CD4-positive, alpha-beta T cell (primary cell): ENCODE results near the gene AIDA. TPM values are rescaled to one million over a fixed set of nuclear protein-coding genes. Genes with fewer than 3 reads are reported as not detected.

Experiments used
- ATAC-seq: fragments of 200-7000 bp; cut with Tn5 transposase; one replicate; pipeline ENCODE4 v1.10.0; 2022; ENCODE audit warnings: mild to moderate bottlenecking; ENCODE audit not compliant: poor library complexity
- CTCF ChIA-PET: fragments of 350-600 bp; sonication (Branson Sonifier 250); formaldehyde crosslinking; loops from one replicate; lab custom pipeline; 2021; ENCODE audit warnings: antibody characterized with exemption, inconsistent platforms; lab: Charles Lee
- POLR2A ChIA-PET: fragments of 350-600 bp; sonication (Branson Sonifier 250); formaldehyde crosslinking; loops from one replicate; lab custom pipeline; 2021; ENCODE audit warnings: antibody characterized with exemption, inconsistent platforms; lab: Charles Lee
- DNase-seq, 14 experiments: peaks; one replicate each; pipeline ENCODE4 v3.0.0-alpha.2; 2013 to 2020; ENCODE audit warnings: mixed read lengths in 2 of 14
- H3K27ac ChIP-seq, 2 donors: one replicate each; pipeline versions ENCODE4 v1.5.1 to v1.7.0; 2013; ENCODE audit warnings: low read length in 2 of 2, low read depth in 1 of 2, mild to moderate bottlenecking in 1 of 2
- H3K27me3 ChIP-seq, 2 experiments: 1 replicate in 1 of 2; 2 replicates in 1 of 2; pipeline versions ENCODE4 v1.6.1 to v1.7.0; 2013; ENCODE audit warnings: low read length in 2 of 2, control low read depth in 1 of 2, mild to moderate bottlenecking in 1 of 2, moderate library complexity in 1 of 2; ENCODE audit not compliant: insufficient read depth in 2 of 2, control insufficient read depth in 1 of 2
- H3K36me3 ChIP-seq: one replicate; pipeline ENCODE4 v1.6.1; 2013; ENCODE audit warnings: low read length, control low read depth; ENCODE audit not compliant: insufficient read depth
- H3K4me1 ChIP-seq: one replicate; pipeline ENCODE4 v1.6.1; 2013; ENCODE audit warnings: low read length, control low read depth; ENCODE audit not compliant: insufficient read depth
- H3K4me3 ChIP-seq: one replicate; pipeline ENCODE4 v1.5.1; 2013; ENCODE audit warnings: mild to moderate bottlenecking, low read length, moderate library complexity
- H3K9me3 ChIP-seq, 2 experiments: 1 replicate in 1 of 2; 2 replicates in 1 of 2; pipeline versions ENCODE4 v1.6.1 to v1.7.0; 2013; ENCODE audit warnings: low read length in 2 of 2, mild to moderate bottlenecking in 2 of 2, control low read depth in 1 of 2, moderate library complexity in 1 of 2; ENCODE audit not compliant: control insufficient read depth in 1 of 2, insufficient read depth in 1 of 2
- H3K27ac Mint-ChIP-seq: one replicate; pipeline ENCODE4 v1.8.0; 2020; ENCODE audit warnings: mixed read lengths
- H3K27me3 Mint-ChIP-seq: one replicate; pipeline ENCODE4 v1.8.0; 2021; ENCODE audit warnings: mixed read lengths
- H3K36me3 Mint-ChIP-seq: one replicate; pipeline ENCODE4 v1.8.0; 2021; ENCODE audit warnings: low read depth, mixed read lengths
- H3K4me1 Mint-ChIP-seq: one replicate; pipeline ENCODE4 v1.8.0; 2021; ENCODE audit warnings: low read depth, mixed read lengths
- H3K4me3 Mint-ChIP-seq: one replicate; pipeline ENCODE4 v1.8.0; 2020; ENCODE audit warnings: mild to moderate bottlenecking, mixed read lengths
- H3K9me3 Mint-ChIP-seq: one replicate; pipeline ENCODE4 v1.8.0; 2020; ENCODE audit warnings: mixed read lengths
- intact Hi-C, 2 experiments: fragments of 100-400 bp; cut with DNase I in 1 of 2; cut with micrococcal nuclease in 1 of 2; formaldehyde crosslinking; loops; one replicate each; pipeline versions ENCODE4 v1.15.1 to v1.9.0; 2023 to 2025; cut with DNase I, micrococcal nuclease
- total RNA-seq, 174 experiments: library from RNA in 2 of 174; stranded (reverse) in 2 of 174; gene quantifications; one replicate each; pipeline ENCODE4 v1.2.3 and lab custom pipeline; 2021 to 2026
- TF ChIP-seq, protein P1 (sequence below): fragments of 200-600 bp; IDR thresholded peaks from one replicate; pipeline ENCODE4 v1.8.0; 2022; ENCODE audit warnings: antibody characterized with exemption, mild to moderate bottlenecking

Gene AIDA
- total RNA-seq, 2 experiments from 2014 or later: 23.6 to 25.1 TPM

- TF ChIP-seq, protein P1, sequence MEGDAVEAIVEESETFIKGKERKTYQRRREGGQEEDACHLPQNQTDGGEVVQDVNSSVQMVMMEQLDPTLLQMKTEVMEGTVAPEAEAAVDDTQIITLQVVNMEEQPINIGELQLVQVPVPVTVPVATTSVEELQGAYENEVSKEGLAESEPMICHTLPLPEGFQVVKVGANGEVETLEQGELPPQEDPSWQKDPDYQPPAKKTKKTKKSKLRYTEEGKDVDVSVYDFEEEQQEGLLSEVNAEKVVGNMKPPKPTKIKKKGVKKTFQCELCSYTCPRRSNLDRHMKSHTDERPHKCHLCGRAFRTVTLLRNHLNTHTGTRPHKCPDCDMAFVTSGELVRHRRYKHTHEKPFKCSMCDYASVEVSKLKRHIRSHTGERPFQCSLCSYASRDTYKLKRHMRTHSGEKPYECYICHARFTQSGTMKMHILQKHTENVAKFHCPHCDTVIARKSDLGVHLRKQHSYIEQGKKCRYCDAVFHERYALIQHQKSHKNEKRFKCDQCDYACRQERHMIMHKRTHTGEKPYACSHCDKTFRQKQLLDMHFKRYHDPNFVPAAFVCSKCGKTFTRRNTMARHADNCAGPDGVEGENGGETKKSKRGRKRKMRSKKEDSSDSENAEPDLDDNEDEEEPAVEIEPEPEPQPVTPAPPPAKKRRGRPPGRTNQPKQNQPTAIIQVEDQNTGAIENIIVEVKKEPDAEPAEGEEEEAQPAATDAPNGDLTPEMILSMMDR: no peak
- DNase-seq (no peak), ATAC-seq (no peak)
- no peak overlapping the region for H3K4me3 Mint-ChIP-seq
- H3K27me3 Mint-ChIP-seq: no peaks in the 10 kb centered on the region
- no peaks in the 10 kb centered on the region for H3K9me3 Mint-ChIP-seq
- Histone ChIP-seq H3K27me3 (no peaks in the 10 kb centered on the region), H3K27ac (peak overlapping the region in 1 of 2 donors; percentile 49), H3K9me3 (no peaks in the 10 kb centered on the region), H3K36me3 (peaks cover 90% of the 10 kb centered on the region), H3K4me3 (no peak overlapping the region), H3K4me1 (peaks cover 25% of the 10 kb centered on the region)
- ChIA-PET CTCF (no interaction called here), POLR2A (interaction anchor here (0.8 to 1.2 kb wide), 2 partner anchors 56 to 57 kb away, joined by 3 to 8 read pairs; partner anchors contain the start of genes AIDA and BROX)
- intact Hi-C loops: loop anchor here in 1 of 2 experiments (5.0 kb wide), 1 partner anchor 39 kb away; the partner anchor contains the start of gene MIA3
- peaks cover 57% of the 10 kb centered on the region for H3K4me1 Mint-ChIP-seq
- H3K36me3 Mint-ChIP-seq: peaks cover 97% of the 10 kb centered on the region
- peak overlapping the region; percentile 87 for H3K27ac Mint-ChIP-seq
Measured at GRCh38 chr1:222656391-222657155, 55.7 kb downstream of the AIDA start.

GRCh38 chr1:222654849-222655248, 57.4 kb downstream of the AIDA start:
- no peaks in the 10 kb centered on the region for H3K9me3 ChIP-seq
- peak; percentile 50 to 95 (median 64) for DNase-seq
- intact Hi-C loops: loop anchor here (1.0 to 5.0 kb wide), 3 partner anchors 11 to 58 kb away; partner anchors contain the start of gene MIA3 (in 2 of the 2)
- H3K4me3 ChIP-seq: no peak overlapping the region
- Mint-ChIP-seq H3K9me3 (no peaks in the 10 kb centered on the region), H3K36me3 (peaks cover 97% of the 10 kb centered on the region), H3K4me3 (peak overlapping the region; percentile 49), H3K27ac (peak overlapping the region; percentile 87), H3K4me1 (peaks cover 54% of the 10 kb centered on the region), H3K27me3 (no peaks in the 10 kb centered on the region)
- peaks cover 25% of the 10 kb centered on the region for H3K4me1 ChIP-seq
- peak overlapping the region; percentile 77 to 90 for H3K27ac ChIP-seq
- peak; percentile 98 for ATAC-seq
- ChIA-PET POLR2A (interaction anchor here (0.6 to 3.2 kb wide), 6 partner anchors 11 to 189 kb away, joined by 3 to 38 read pairs (median 6); partner anchors contain the start of genes AIDA, BROX and TAF1A), CTCF (interaction anchor here (1.0 to 1.8 kb wide), 4 partner anchors 10 to 63 kb away, joined by 3 to 20 read pairs (median 10); partner anchors contain the start of genes AIDA and BROX)
- H3K36me3 ChIP-seq: peaks cover 90% of the 10 kb centered on the region
- no peaks in the 10 kb centered on the region for H3K27me3 ChIP-seq
- TF ChIP-seq, protein P1: peak; percentile 45

- peaks cover 54% of the 10 kb centered on the region for H3K4me1 Mint-ChIP-seq
- peak overlapping the region; percentile 10 to 77 for H3K27ac ChIP-seq
- peak overlapping the region; percentile 9 for H3K4me3 Mint-ChIP-seq
- H3K36me3 ChIP-seq: peaks cover 89% of the 10 kb centered on the region
- TF ChIP-seq, protein P1: no peak
- peaks cover 25% of the 10 kb centered on the region for H3K4me1 ChIP-seq
- ChIA-PET CTCF (interaction anchor here (0.7 to 1.8 kb wide), 4 partner anchors 9 to 64 kb away, joined by 3 to 20 read pairs (median 4); no protein-coding TSS in a partner anchor), POLR2A (interaction anchor here (0.7 to 3.2 kb wide), 7 partner anchors 9 to 60 kb away, joined by 3 to 38 read pairs (median 3); partner anchors contain the start of genes AIDA and BROX)
- H3K9me3 Mint-ChIP-seq: no peaks in the 10 kb centered on the region
- H3K4me3 ChIP-seq: no peak overlapping the region
- no peaks in the 10 kb centered on the region for H3K27me3 Mint-ChIP-seq
- no peaks in the 10 kb centered on the region for H3K27me3 ChIP-seq
- DNase-seq: peak in 2 of 14 experiments; percentile 15 to 36
- intact Hi-C loops: loop anchor here in 1 of 2 experiments (5.0 kb wide), 1 partner anchor 36 kb away; the partner anchor contains the start of gene MIA3
- ATAC-seq: no peak
- peak overlapping the region; percentile 87 for H3K27ac Mint-ChIP-seq
- peaks cover 91% of the 10 kb centered on the region for H3K36me3 Mint-ChIP-seq
- no peaks in the 10 kb centered on the region for H3K9me3 ChIP-seq
Measured at GRCh38 chr1:222653178-222653827, 59.0 kb downstream of the AIDA start.
